HG03575 (cell line): ENCODE results near the gene KRTAP1-1.
"Not testable (repeated sequence)": the region's sequence is repeated elsewhere in the genome, so short reads cannot be mapped to it uniquely, and the experiment has no call there.

ENCODE experiments used
- ATAC-seq: cut with Tn5 transposase; IDR thresholded peaks from one replicate; pipeline ENCODE4 v1.9.1; 2021; ENCODE audit not compliant: unreplicated experiment, insufficient number of reproducible peaks, low FRiP score; ENCODE audit errors: extremely low read depth

KRTAP1-1 gene

GRCh38 chr17:41018541-41018940 is 22.7 kb downstream of the KRTAP1-1 start:
- ATAC-seq: no peak

GRCh38 chr17:41016578-41017215 is 24.6 kb downstream of the KRTAP1-1 start:
- no peak for ATAC-seq

- no peak for ATAC-seq
Measured at GRCh38 chr17:41015454-41015853, 25.8 kb downstream of the KRTAP1-1 start.

- no peak for ATAC-seq
Measured at GRCh38 chr17:41013606-41014005, 27.6 kb downstream of the KRTAP1-1 start.

GRCh38 chr17:41013181-41013580 is 28.1 kb downstream of the KRTAP1-1 start:
- no peak for ATAC-seq

- no peak for ATAC-seq
Measured at GRCh38 chr17:41012326-41013120, 28.7 kb downstream of the KRTAP1-1 start.

- no peak for ATAC-seq
Measured at GRCh38 chr17:41010441-41010840, 30.8 kb downstream of the KRTAP1-1 start.

GRCh38 chr17:41009936-41010335 is 31.3 kb downstream of the KRTAP1-1 start:
- no peak for ATAC-seq

- no peak for ATAC-seq
Measured at GRCh38 chr17:41009301-41009760, 31.9 kb downstream of the KRTAP1-1 start.

GRCh38 chr17:41008811-41009210 is 32.4 kb downstream of the KRTAP1-1 start, which contains the start of gene KRTAP3-1:
TSS of gene KRTAP3-1 (minus strand) at chr17:41009128. CDS start at chr17:41009074, 54 bp downstream.
- no peak for ATAC-seq

GRCh38 chr17:41004397-41004796 is 36.9 kb downstream of the KRTAP1-1 start:
- no peak for ATAC-seq

- no peak for ATAC-seq
Measured at GRCh38 chr17:41003926-41004325, 37.3 kb downstream of the KRTAP1-1 start.

GRCh38 chr17:41002814-41003213 is 38.4 kb downstream of the KRTAP1-1 start:
- ATAC-seq: no peak

GRCh38 chr17:41001795-41002194 is 39.5 kb downstream of the KRTAP1-1 start:
- ATAC-seq: no peak

- ATAC-seq: not testable (repeated sequence)
Measured at GRCh38 chr17:40999563-40999962, 41.7 kb downstream of the KRTAP1-1 start, which contains the start of gene KRTAP3-2. TSS of gene KRTAP3-2 (minus strand) at chr17:40999906. CDS start at chr17:40999853, 53 bp downstream.

GRCh38 chr17:40997361-40997760 is 43.9 kb downstream of the KRTAP1-1 start:
- ATAC-seq: no peak

- ATAC-seq: no peak
Measured at GRCh38 chr17:40996829-40997228, 44.4 kb downstream of the KRTAP1-1 start.

- ATAC-seq: no peak
Measured at GRCh38 chr17:40995116-40995515, 46.1 kb downstream of the KRTAP1-1 start.

GRCh38 chr17:40993839-40994238 is 47.4 kb downstream of the KRTAP1-1 start, which contains the start of gene KRTAP3-3:
TSS of gene KRTAP3-3 (minus strand) at chr17:40994164. CDS start at chr17:40994097, 67 bp downstream.
- no peak for ATAC-seq

- no peak for ATAC-seq
Measured at GRCh38 chr17:40993084-40993483, 48.2 kb downstream of the KRTAP1-1 start.
